ENCODE measurements around the gene TUFT1. TPM values are rescaled to one million over a fixed set of nuclear protein-coding genes. Genes with fewer than 3 reads are reported as not detected.

Gene TUFT1
- total RNA-seq, 1 donor from 2014 or later = 3.6 TPM

- no peak overlapping the region for H3K27ac ChIP-seq (replicated peaks)
- H3K27me3 ChIP-seq (ENCODE audit: low read depth) = no peaks in the 10 kb centered on the region
- H3K4me1 ChIP-seq = no peaks in the 10 kb centered on the region
- TF ChIP-seq CTCF (IDR thresholded peaks at IDR 0.05; ENCODE audit: borderline replicate concordance) = no peak
- H3K9me3 ChIP-seq (replicated peaks) = no peaks in the 10 kb centered on the region
- H3K4me3 ChIP-seq = no peak overlapping the region
- no peak for DNase-seq
- peaks cover 47% of the 10 kb centered on the region for H3K36me3 ChIP-seq
- intact Hi-C loops (cut with micrococcal nuclease) = no loop called here
Measured at GRCh38 chr1:151570819-151571218, 30.7 kb downstream of the TUFT1 start.

DNA sequence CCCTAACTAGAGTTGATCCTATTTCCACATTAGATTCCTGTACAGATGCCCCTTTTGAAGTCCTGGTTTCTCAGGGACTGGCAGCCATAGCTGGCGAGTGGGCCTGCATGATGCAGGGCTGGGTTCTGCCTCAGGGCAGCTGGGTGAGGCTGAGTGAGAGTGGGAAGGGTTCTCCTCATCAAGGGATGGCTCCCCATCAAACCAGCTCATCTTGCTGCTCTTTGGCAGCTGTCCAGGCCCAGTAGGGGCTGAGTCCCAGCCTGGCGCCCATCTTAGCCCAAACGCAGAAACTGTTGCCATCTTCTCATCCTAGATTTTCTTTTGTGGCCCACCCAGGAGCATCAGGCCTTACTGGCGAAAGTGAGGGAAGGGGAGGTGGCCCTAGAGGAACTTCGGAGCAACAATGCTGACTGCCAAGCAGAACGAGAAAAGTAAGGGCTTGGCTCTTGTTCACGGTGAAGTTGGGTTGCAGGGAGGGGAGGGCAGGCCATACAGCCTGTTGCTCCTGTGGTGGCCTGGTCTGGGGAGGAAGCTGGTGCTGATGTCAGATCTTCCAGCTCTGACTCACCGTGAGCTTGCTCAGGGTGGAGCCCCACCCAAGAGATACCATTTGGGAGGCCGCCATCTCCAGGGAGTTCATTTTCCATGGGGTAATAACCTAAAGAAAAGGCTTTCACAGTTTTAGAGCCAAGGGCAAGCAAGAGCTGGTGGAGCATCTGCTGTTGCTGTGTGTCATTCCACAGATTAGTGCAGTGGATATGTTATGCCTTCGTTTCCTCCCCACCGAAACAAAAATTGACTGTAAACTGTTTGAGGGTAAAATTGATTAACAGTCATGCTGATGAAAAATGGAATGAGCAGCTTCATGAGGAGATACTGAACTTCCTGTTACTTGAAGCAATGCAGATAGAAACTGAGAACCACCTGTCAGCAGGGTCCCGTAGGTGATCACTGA, 34.7 kb downstream of the TUFT1 start:
- Histone ChIP-seq H3K9me3 (replicated peaks) (no peaks in the 10 kb centered on the region), H3K4me1 (no peaks in the 10 kb centered on the region), H3K27ac (replicated peaks) (no peak overlapping the region), H3K27me3 (ENCODE audit: low read depth) (no peaks in the 10 kb centered on the region), H3K4me3 (no peak overlapping the region), H3K36me3 (peaks cover 45% of the 10 kb centered on the region)
- intact Hi-C loops (cut with micrococcal nuclease) = no loop called here
- no peak for DNase-seq
- no peak for TF ChIP-seq CTCF (IDR thresholded peaks at IDR 0.05; ENCODE audit: borderline replicate concordance)

DNA sequence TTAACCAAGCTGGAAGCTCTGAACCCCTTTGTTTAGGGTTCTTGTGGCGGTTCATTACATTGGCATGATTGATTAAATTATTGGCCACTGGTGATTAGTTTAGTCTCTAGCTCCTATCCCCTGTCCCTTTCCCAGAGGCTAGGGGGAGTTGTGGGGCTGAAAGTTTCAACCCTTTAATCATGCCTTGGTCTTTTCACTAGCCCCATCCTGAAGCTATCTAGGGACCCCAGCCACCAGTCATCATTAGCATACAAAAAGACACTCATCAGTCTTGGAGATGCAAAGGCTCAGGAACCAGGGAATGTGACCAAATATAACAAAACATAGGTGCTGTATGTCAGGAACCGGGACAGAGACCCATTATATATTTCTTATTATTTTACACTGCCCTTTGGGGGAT, 37.1 kb downstream of the TUFT1 start:
- H3K36me3 ChIP-seq = peaks cover 46% of the 10 kb centered on the region

DNA sequence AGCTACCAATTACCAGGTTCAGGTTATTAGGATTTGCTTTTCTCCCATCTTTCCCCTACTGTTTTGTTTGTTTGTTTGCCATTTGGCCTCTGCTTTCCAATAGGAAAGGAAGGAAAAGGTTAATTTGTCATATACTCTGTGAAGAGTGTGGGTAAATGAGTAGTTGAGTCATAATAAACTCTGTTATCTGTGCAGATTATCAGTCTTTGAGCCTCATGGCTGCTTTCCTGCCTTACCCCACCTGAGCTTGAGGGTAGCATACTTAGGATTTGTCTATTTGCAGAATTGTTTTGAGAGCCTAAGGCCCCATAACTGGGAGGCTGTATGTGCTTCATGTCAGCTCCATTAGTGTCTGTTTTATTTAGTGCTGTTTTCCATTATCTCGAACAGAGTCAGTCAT, 38.8 kb downstream of the TUFT1 start:
- H3K36me3 ChIP-seq = peaks cover 48% of the 10 kb centered on the region
- no peak for TF ChIP-seq CTCF (IDR thresholded peaks at IDR 0.05; ENCODE audit: borderline replicate concordance)
- no peak overlapping the region for H3K27ac ChIP-seq (replicated peaks)
- H3K27me3 ChIP-seq (ENCODE audit: low read depth) = no peaks in the 10 kb centered on the region
- no peak overlapping the region for H3K4me3 ChIP-seq
- H3K4me1 ChIP-seq = no peaks in the 10 kb centered on the region
- DNase-seq = no peak
- no peaks in the 10 kb centered on the region for H3K9me3 ChIP-seq (replicated peaks)
- intact Hi-C loops (cut with micrococcal nuclease) = no loop called here

More for the DNA sequence above, 37.1 kb downstream of the TUFT1 start:
- Histone ChIP-seq H3K4me1 (no peaks in the 10 kb centered on the region), H3K4me3 (no peak overlapping the region), H3K9me3 (replicated peaks) (no peaks in the 10 kb centered on the region), H3K27me3 (ENCODE audit: low read depth) (no peaks in the 10 kb centered on the region), H3K27ac (replicated peaks) (no peak overlapping the region)
- TF ChIP-seq CTCF (IDR thresholded peaks at IDR 0.05; ENCODE audit: borderline replicate concordance) = no peak
- no peak for DNase-seq
- intact Hi-C loops (cut with micrococcal nuclease) = no loop called here

GRCh38 chr1:151579436-151580225, 39.5 kb downstream of the TUFT1 start:
- H3K4me1 ChIP-seq = no peaks in the 10 kb centered on the region
- H3K9me3 ChIP-seq (replicated peaks) = no peaks in the 10 kb centered on the region
- peaks cover 41% of the 10 kb centered on the region for H3K36me3 ChIP-seq
- intact Hi-C loops (cut with micrococcal nuclease) = no loop called here
- H3K27ac ChIP-seq (replicated peaks) = no peak overlapping the region
- no peak for TF ChIP-seq CTCF (IDR thresholded peaks at IDR 0.05; ENCODE audit: borderline replicate concordance)
- H3K27me3 ChIP-seq (ENCODE audit: low read depth) = no peaks in the 10 kb centered on the region
- no peak for DNase-seq
- H3K4me3 ChIP-seq = no peak overlapping the region
